Measurements from ENCODE around the gene RNF112.

The RNF112 gene

GRCh38 chr17:19390951-19391350 is 20.1 kb upstream of the RNF112 start:
- no peak for FAIRE-seq

- FAIRE-seq, result no peak
Observed at GRCh38 chr17:19391432-19391831, 19.6 kb upstream of the RNF112 start.

GRCh38 chr17:19392303-19392702 is 18.7 kb upstream of the RNF112 start:
- no peak for FAIRE-seq

- no peak for FAIRE-seq
Observed at GRCh38 chr17:19397556-19398041, 13.4 kb upstream of the RNF112 start.

- FAIRE-seq, result no peak
Observed at GRCh38 chr17:19398301-19399181, 12.5 kb upstream of the RNF112 start.

- FAIRE-seq, result no peak
Observed at GRCh38 chr17:19399750-19400450, 11.1 kb upstream of the RNF112 start.

GRCh38 chr17:19401321-19402010 is 9.6 kb upstream of the RNF112 start:
- no peak for FAIRE-seq

- no peak for FAIRE-seq
Observed at GRCh38 chr17:19402171-19402570, 8.9 kb upstream of the RNF112 start.

- no peak for FAIRE-seq
Observed at GRCh38 chr17:19403021-19403420, 8.0 kb upstream of the RNF112 start.

- FAIRE-seq, result no peak
Observed at GRCh38 chr17:19404264-19404663, 6.8 kb upstream of the RNF112 start.

- no peak for FAIRE-seq
Observed at GRCh38 chr17:19405114-19405513, 5.9 kb upstream of the RNF112 start.

GRCh38 chr17:19407601-19408345 is 3.3 kb upstream of the RNF112 start:
- no peak for FAIRE-seq

- FAIRE-seq, result no peak
Observed at GRCh38 chr17:19408346-19408710, 2.7 kb upstream of the RNF112 start.

- no peak for FAIRE-seq
Observed at GRCh38 chr17:19409066-19409465, 2.0 kb upstream of the RNF112 start.

- FAIRE-seq, result no peak
Observed at GRCh38 chr17:19409509-19409908, 1.5 kb upstream of the RNF112 start.

- no peak for FAIRE-seq
Observed at GRCh38 chr17:19410091-19410490, 941 bp upstream of the RNF112 start.

- FAIRE-seq, result no peak
Observed at GRCh38 chr17:19411631-19412030, 599 bp downstream of the RNF112 start.

GRCh38 chr17:19412510-19412909 is 1.5 kb downstream of the RNF112 start:
- no peak for FAIRE-seq

GRCh38 chr17:19412984-19413383 is 2.0 kb downstream of the RNF112 start:
- no peak for FAIRE-seq

- no peak for FAIRE-seq
Observed at GRCh38 chr17:19413761-19414160, 2.7 kb downstream of the RNF112 start.

- FAIRE-seq, result no peak
Observed at GRCh38 chr17:19414396-19415280, 3.6 kb downstream of the RNF112 start.

- FAIRE-seq, result no peak
Observed at GRCh38 chr17:19415311-19415710, 4.3 kb downstream of the RNF112 start.

All from endometrium (tissue), 2 donors.